DMS 273 treated with DMSO at 0.1 percent for 48 hours (cell line): ENCODE measurements around the gene ADGRB2.

Experiments used
- DNase-seq: peaks from one replicate; lab custom pipeline; 2025; lab: John Stamatoyannopoulos, UW

ADGRB2 gene

DNA sequence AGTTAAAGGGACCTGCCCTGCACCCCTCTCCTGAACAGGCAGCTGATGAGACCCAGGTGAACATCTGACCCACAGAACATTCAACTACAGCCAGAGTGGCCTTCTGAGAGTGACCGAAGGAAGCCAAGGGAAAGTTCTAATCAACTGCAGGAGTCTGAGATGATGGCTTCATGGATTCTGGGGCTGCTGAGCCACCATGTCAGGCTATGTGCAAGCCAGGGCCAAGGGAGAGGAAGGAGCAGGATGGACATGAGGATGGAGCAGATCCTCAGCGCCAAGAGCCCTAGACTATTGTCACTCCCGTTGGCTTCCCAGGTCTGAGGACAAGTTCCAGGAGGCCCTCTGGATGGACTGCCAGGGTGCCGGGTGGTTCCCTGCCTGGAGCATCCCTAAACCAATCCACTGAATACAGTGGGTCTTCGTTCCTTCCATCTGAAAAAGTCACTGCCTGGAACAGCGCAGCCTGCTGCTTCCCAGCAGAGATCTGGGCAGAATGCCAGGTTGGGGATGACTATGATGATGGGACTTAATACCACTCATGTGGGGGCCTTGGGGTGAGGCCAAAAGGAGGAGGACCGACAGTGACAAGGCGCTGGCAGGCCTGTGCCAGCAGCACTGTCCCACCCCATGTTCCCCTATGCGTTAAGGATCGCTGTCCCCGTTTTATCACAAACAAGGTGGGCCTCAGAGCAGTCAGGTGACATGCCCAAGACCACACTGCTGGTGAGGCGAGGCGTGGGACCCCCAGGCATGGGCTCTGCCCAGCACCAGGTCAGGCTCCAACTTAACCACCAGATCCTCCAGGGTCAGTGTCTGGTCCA lies 31.9 kb upstream of the ADGRB2 start:
- no peak for DNase-seq

DNA sequence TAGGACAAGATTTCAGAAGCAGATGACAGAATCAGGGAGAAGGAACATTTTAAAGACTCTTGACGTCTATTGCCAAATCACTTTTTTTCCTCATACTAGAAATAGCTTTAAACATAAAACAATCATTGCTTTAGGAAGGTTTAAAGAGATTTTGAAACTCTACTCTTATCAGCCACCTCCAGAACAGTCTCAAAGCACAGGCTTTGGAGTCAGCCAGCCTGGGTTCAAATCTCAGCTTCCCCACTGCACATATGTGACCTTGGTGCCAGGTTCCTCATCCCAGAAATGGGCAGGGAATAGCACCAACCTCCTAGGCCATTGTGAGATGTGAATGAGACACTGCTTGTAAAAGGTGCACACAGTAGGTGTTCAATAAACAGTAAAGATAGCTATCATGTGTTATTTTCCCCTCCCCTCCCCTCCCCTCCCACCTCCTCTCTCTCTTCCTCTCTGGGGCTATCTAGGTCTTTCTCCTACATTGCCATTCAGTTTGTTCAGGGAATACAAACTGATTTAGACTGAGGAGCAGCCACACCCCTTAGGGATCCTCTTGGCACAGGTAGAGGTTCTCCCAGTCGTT lies 31.0 kb upstream of the ADGRB2 start:
- DNase-seq: no peak

DNA sequence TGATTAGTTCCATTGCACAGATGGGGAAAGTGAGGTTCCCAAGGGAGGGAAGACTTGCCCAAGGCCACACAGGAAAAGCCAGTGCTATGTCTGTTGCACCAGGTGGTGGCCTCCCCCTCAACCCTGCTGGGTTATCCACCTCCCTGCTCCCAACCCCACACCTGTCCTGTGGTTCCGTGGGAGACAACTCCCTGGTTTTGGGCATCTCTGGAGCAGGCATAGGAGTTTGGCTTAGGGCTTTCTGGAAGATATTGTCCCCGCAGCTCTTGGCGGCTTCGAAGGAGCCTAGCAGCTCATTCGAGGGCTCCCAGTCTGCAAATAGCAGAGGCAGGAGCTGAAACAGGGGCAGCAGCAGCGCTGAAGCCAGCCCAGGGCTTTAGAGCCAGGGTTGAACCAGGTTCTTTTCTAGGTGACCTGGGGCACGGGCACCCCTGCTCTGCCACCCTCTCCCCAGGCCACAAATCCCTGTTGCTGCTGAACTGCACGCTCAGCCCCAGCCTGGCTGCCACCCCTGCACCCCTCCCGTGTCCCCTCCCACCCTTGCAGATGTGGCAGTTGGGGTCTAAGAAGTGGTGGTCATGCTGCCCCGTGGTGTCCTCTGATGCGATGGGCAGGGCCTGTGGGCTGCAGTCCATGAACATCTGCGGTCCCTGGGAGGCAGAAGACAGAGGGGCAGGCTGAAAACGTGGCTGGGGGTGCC lies 29.6 kb upstream of the ADGRB2 start:
- DNase-seq: no peak

DNA sequence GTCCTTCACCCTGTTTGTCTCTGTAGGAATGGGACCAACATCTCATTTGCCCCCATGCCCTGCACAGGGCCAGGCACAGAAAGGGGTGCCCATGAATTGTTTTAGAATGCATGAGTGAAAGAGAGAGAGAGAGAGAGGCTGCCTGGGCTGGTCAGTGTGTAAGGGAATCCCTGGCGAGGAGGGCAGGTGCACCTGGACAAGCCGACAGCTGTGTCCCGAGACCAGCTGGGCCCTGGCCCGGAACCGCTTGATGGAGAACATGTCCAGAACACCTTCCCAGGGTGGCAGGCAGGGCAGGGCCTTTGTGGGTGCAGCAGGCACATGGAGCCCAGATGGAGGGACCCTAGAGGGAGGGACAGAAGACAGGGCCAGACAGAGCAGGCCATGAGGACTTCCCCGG lies 28.9 kb upstream of the ADGRB2 start:
- DNase-seq: no peak

DNA sequence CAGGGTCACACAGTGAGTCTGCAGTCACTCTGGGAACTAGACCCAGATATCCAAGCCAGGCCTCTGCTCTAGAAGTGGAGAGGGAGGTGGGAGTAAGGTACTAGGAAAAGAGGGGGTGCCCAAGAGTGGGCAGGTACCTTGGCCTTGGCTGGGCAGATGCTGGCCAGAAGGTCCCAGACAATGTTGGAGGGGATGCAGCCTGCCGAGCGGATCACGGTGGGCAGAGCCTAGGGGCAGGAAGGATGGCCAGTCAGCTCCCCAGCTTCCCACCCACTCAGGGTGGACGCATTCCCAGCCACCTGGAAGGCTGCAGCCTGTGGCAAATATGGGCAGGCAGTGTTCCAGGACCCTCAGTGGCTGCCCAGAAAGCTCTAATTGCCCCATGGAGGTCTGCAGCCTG lies 28.4 kb upstream of the ADGRB2 start:
- DNase-seq: no peak

DNA sequence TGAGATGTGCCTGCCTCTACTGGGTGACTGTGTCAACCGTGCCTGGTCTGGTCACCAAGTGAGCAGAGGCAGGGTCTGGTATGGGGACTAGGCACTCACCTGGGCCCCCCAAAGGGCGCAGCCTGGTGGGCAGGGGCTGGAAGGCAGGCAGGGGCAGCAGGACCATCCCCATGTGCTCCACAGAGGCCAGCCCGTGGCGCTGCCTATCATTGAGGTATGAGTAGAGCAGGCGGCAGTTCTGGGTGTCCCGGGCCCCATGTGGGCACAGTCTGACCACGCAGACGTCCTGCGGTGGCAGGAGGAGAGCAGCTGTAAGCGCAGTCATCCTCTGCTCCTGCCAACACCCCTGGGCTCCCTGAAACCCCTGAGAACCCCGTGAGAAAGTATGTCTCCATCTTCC lies 28.0 kb upstream of the ADGRB2 start:
- no peak for DNase-seq

DNA sequence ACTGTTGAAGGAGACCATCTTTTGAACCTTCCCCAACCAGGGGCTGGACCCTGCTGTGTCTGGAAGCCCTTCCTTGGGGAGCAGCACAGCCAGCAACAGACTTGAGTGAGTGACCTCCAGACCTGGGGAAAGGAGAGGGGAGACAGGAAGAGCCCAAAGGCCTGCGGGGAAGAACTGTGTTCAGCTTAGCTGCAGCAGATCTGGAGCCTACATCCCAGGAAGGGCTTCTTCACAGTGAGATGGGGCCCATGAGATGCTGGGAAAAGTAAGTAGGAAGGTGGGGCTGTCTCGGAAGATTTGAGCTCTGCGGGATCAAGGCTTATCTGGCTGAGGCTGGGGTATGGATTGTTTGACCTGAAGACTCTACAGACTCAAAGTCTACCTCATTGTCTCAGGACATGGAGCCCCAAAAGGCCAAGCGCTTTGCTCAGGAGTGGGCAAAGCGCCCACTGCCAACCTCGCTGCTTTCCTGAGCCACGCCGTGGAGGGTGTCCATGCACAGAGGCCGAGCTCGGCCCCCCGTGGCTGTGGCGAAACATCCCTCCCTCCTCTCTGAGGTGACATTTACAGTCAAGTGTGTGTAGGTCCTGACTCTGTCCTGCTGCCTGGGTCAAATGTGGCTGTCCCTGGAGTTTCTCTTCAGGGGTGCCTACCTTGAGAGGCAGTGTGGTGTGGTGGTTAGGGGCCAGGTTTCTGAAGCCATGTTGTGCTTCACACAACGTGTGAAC lies 27.2 kb upstream of the ADGRB2 start:
- DNase-seq: no peak

DNA sequence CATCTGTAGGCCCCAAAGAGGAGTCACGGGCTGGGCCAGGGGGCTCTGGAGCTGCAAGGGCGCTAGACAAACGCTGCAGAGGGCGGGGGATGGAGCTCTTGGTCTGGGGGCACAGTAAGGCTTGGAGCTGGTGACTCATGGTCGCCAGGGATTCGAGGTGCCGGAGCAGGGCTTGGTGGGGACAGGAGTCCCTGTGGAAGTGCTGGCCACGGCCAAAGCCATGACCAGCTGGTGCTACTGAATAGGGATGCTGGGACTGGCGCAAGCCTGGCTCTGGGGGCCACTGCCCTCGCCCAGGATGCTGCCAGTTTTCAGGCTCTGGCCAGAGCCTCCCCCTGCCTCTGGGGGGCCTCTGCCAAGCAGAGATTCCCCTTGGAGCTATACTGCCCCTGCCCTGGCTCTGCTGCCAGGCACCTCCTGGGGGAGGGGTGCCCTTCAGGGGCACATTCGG lies 26.5 kb upstream of the ADGRB2 start:
- no peak for DNase-seq

DNA sequence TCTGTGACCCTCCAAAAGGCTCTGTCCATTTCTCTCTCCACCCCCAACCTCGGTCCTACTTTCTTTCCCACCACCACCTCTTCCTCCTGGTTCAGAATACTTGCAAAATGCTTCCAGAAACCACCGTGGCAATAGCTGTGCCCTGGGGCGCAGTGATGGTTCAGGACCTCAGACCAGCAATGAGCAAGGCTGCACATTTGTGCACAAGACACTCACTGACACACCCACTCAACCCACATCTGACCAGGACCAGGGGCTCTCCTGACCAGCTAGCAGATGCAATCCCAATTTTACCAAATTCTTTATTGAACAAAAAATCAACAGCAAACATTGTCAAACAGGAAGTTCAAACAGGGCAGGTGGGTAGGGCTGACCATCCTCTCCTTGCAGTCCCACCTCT lies 26.0 kb upstream of the ADGRB2 start:
- no peak for DNase-seq

DNA sequence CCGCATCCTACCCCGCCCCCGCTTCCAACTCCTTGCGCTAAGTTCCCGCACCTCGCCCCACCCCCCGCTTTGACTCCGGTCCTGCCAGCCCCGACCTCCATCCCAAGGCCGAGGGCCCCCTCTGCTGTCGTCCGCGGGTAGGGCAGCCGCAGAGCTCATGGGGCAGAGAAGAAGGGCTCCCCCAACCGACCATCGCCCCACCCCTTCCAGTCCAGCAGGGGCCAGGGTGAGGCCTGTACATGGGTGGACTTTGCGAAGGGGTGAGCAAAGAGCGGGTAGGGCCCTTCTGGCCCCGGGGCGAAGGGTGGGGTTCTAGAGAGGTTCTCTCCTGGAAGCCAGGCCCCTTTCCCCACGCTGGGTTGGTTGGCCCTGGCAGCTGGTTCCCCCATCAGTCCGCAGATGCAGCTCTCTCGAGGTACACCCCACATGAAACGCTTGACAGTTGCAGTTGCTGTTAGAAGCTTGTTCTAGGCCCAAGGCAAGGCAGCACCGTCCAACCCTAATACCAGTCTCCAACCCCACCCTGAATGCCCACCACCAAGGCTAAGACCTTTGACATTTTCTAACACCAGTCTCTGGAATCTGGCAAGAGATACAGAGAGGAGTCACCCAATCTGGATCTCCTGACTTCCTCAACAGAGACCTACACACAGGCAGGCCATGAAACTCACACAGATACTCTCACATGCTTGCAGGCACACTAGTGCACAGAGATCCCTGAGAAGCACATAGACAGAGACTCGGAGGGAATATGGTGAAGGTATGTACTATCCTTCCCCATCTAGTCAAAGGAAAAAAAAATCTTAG lies 25.3 kb upstream of the ADGRB2 start:
- peak; percentile 63 for DNase-seq

DNA sequence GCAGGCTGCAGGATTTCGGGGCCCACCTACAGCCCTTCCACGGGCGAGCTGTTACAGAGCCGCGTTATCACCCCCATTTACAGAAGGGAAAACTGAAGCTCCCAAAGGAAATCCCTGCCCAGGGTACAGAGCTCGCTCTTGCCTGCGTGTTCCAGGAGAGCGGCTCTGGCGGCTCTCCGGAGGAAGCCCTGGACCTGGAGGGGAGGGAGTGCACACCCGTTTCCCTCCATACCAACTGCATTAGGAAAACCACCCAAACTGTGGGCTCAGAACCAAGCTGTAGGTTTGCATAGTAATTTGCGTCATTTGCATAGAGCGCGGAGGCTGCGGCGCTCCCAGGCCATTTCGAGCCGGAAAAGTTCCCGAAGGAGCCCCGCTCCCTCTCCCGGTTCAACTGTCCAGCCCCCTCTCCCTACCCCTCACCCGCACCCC lies 24.7 kb upstream of the ADGRB2 start:
- peak; percentile 48 for DNase-seq

DNA sequence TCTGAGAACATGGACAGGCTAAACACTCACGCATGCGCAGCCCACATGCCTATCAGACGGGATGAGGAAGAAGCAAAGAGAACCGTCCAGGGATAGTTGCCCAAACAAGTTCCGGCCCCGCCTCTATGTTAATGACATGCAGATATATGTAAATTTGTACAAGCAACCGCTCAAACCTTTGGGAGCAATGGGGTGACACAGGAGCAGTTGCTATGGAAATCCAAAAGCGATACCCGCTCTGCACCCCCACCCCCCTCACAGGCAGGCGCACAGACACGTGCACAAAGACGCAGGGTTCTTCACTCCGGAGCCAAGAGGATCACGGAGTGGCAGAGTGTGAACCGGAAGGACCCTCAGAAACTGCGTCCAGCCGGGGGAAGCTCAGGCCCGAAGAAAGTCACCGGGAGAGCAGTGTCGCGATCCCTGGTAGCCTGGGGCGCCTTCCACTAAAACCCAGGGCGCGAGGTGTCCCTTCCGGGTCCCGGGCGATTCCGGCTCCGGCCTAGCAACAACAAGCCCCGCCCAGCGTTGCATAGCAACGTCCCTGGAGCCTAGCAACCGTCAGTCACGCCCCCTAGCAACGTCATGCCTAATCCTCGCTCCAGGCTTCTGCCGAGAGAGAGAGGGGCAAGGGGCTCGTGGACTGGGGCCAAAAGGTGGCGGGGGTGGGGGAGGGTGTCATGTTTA lies 24.1 kb upstream of the ADGRB2 start:
- peak; percentile 69 for DNase-seq

DNA sequence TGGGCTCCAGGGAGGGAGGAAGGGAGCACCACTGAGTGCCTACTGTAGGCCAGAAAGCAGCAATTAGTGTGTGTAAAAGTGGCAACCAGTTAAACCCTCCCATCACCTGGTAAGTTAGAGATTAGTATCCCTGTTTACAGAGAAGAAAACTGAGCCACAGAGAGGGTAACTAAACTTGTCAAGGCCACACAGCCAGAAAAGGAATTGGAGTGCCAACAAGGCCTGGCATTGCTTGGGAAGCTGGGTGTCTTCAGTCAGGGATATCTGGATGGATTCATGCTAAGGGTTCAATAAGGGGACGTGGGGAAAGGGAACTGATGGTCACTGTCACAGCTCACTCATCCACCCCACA lies 23.6 kb upstream of the ADGRB2 start:
- DNase-seq: no peak

DNA sequence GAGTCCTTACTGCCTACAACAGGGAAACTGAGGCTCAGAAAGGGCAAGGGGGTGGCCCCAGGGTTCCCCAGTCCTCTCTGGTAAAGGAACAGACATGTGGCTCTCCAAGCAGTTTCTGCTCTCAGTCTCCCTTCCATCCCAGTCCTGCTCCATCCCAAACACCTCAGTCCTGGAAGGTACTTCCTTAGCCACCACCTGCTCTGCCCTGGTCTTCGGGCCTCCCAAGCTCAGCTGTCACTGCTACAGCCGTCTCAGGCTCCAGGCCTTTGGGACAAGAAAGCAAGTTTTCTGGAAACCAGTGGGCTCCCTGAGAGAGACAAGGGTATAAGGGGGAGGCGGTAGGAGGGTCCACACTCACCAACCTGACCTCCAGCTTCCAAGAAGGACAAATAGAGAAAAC lies 23.1 kb upstream of the ADGRB2 start:
- DNase-seq: no peak

DNA sequence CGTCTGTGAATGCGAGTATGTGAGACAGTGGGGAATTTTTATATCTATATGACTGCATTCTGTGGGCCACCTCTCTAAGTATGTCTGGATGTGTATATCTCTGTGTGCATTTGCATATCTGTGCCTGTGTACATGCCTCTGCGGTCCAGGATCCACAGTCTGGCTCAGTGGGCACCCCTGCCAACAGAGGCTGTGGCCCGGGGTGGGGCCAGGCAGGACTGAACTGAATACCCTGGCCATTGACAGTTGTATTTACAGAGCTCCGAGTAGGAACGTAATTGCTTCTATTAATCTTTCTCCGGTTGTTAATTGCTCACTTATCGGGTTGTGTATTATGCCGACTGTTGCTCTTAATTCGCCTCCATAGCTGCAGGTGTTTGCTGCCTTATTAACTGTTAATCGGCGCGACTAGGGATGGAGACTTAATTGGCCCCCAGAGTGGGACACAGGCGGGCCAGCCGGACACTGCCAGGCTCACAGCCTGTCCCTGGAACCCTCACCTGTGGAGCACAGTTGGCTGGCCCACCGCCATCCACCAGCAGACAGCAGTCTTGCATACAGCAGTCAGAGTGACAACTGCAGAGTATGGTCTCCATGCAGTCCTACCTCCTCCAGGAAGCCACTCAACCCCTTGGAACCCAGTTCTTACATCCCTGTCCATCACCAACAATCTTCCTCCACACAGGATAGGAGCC lies 22.4 kb upstream of the ADGRB2 start:
- no peak for DNase-seq

DNA sequence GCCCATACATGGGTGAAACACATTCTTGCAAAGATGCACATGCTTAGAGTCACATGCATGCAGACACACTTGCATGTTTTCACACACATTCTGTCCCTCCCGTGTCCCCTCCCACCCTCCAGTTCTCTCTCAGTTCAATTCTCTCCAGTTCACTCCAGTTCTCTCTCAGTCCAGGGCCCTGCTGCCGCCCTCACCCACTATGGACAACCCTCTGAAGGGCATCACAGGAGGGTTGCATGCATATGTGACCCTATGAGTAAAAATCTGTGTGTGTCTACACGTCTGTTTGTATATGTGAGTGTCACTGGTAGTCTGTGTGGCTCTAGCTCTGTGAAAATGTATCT lies 21.8 kb upstream of the ADGRB2 start:
- no peak for DNase-seq

DNA sequence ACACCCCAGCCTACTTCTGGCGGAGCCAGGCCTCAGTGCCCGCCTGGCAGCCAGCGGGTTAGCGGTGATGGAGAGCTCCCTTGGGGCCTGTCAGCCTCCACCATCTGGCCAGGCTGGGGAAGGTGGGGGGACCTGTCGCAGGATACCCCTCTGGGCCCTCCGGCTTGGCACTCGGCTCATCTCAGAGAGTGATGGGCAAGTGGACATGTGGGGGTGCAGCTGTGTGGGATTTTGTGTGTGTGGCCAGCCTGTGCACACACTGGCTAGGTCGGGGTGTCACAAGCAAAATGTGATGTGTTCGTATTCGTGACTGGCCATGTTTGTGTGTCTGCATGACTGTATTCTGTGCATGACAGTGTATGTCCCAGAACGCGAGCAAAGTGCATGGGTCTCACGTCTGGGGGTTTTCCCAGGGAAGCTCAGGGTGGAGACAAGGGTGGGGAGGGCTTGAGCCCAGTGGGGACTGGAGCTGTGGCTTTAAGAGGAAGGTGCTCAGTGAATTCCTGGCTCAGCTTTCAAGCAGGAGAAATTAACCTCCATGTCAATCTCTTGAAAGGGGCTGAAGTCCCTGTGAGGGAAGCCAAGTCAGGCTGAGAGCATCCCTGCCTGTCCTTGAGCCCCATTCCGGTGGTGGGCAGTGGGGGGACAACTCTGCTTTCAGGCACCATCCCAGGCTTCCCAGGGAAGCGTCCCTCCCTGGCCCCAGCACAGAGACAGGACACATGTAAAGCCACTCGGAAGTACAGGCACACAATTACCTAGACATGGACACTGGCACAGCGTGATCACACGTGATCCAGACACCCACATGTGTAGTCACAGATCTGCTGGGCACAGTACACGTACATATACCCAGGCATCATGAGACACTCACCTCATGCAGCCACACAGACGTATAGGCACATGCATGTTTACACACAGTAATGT lies 21.1 kb upstream of the ADGRB2 start:
- peak; percentile 53 for DNase-seq

DNA sequence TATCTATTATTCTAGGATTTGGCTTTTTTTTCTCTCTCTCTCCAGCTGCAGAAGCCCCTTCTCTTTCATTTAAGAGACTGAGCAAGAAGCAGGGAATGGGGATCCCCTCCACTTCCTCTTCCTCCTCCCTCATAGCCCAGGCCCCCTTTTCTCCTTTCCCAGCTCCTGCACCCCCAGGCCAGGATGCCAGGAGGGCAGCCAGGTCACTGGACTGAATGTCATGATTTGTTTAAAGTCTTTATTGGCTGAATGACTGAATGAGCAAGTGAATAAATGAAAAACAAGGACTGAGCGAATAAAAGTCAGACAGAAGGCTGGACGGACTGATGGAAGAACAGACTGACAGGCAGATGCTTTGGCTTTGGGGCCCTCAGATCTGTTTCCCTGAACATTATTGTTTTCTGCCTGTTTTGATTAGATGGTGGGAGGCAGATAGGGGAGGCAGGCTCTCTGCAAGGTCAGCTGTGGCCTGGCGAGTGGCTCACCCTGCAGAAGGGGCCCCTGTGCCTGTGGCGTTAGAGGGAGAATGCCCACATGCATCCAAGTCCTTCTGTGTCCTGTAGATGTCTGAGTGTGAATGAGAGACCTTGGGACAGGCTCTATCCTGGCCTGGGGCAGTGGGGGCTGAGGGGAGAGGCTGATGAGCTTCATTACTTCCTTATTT lies 20.3 kb upstream of the ADGRB2 start:
- no peak for DNase-seq

DNA sequence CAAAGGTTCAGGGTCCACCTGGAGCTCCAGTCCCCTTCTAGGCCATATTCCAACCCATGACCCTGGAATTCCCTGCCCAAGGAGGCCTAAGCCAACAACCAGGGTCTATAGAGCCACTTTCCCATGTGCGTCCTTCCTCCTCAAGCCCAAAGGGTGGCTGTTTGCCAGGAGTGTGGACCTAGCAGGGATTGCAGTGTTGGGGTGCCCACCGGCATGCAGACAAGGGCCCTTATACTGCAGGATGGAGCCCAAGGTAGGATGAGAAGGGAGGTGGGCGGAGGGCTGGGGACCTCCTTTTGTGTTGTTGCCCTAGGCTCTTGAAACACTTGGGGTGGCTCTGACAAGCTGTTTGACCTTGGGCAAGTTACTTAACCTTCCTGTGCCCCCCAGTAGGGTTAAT lies 19.7 kb upstream of the ADGRB2 start:
- no peak for DNase-seq
